Liver (tissue), 3 donors: Measurements from ENCODE around the gene CCDC88C.

Source experiments
- ATF3 ChIP-seq: IDR thresholded peaks from 2 replicates; pipeline ENCODE4 v1.6.1; 2016; ENCODE audit warnings: antibody characterized with exemption
- EGR1 ChIP-seq, 2 donors: IDR thresholded peaks; 2 replicates each; pipeline ENCODE4 v1.6.1; 2016 to 2018; ENCODE audit warnings: antibody characterized with exemption in 2 of 2, low read depth in 2 of 2
- MAX ChIP-seq: IDR thresholded peaks from 2 replicates; pipeline ENCODE4 v1.6.1; 2016; ENCODE audit warnings: antibody characterized with exemption
- TAF1 ChIP-seq: conservative IDR thresholded peaks from 2 replicates; pipeline ENCODE4 v1.6.1; 2016; ENCODE audit warnings: antibody characterized with exemption, mild to moderate bottlenecking
- TF ChIP-seq, protein P1 (sequence below): fragments of 150-350 bp; IDR thresholded peaks from 2 replicates; pipeline ENCODE4 v1.5.1; 2017; ENCODE audit warnings: improper control_type of control experiment, low read depth, low read length; ENCODE audit not compliant: missing input control
- TF ChIP-seq, protein P2 (sequence below): IDR thresholded peaks from 2 replicates; pipeline ENCODE4 v1.6.1; 2016; ENCODE audit warnings: antibody characterized with exemption
- donor health status: healthy.
- donor health status: healthy.

- TF ChIP-seq, protein P1, sequence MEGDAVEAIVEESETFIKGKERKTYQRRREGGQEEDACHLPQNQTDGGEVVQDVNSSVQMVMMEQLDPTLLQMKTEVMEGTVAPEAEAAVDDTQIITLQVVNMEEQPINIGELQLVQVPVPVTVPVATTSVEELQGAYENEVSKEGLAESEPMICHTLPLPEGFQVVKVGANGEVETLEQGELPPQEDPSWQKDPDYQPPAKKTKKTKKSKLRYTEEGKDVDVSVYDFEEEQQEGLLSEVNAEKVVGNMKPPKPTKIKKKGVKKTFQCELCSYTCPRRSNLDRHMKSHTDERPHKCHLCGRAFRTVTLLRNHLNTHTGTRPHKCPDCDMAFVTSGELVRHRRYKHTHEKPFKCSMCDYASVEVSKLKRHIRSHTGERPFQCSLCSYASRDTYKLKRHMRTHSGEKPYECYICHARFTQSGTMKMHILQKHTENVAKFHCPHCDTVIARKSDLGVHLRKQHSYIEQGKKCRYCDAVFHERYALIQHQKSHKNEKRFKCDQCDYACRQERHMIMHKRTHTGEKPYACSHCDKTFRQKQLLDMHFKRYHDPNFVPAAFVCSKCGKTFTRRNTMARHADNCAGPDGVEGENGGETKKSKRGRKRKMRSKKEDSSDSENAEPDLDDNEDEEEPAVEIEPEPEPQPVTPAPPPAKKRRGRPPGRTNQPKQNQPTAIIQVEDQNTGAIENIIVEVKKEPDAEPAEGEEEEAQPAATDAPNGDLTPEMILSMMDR = no peak
- TF ChIP-seq, protein P2, sequence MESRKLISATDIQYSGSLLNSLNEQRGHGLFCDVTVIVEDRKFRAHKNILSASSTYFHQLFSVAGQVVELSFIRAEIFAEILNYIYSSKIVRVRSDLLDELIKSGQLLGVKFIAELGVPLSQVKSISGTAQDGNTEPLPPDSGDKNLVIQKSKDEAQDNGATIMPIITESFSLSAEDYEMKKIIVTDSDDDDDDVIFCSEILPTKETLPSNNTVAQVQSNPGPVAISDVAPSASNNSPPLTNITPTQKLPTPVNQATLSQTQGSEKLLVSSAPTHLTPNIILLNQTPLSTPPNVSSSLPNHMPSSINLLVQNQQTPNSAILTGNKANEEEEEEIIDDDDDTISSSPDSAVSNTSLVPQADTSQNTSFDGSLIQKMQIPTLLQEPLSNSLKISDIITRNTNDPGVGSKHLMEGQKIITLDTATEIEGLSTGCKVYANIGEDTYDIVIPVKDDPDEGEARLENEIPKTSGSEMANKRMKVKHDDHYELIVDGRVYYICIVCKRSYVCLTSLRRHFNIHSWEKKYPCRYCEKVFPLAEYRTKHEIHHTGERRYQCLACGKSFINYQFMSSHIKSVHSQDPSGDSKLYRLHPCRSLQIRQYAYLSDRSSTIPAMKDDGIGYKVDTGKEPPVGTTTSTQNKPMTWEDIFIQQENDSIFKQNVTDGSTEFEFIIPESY = no peak
- TF ChIP-seq TAF1 (no peak), EGR1 (IDR thresholded peaks at IDR 0.05; ENCODE audit: low read depth in 2 of 2) (no peak), ATF3 (no peak), MAX (no peak)
Measured at GRCh38 chr14:91383439-91383838, 34.2 kb downstream of the CCDC88C start.
